Hepatic stellate cell (primary cell): ENCODE data around the gene SLC9A9.

Experiments
- DNase-seq: peaks from one replicate; pipeline ENCODE4 v3.0.0; 2011; ENCODE audit warnings: low spot score

Gene SLC9A9

DNA sequence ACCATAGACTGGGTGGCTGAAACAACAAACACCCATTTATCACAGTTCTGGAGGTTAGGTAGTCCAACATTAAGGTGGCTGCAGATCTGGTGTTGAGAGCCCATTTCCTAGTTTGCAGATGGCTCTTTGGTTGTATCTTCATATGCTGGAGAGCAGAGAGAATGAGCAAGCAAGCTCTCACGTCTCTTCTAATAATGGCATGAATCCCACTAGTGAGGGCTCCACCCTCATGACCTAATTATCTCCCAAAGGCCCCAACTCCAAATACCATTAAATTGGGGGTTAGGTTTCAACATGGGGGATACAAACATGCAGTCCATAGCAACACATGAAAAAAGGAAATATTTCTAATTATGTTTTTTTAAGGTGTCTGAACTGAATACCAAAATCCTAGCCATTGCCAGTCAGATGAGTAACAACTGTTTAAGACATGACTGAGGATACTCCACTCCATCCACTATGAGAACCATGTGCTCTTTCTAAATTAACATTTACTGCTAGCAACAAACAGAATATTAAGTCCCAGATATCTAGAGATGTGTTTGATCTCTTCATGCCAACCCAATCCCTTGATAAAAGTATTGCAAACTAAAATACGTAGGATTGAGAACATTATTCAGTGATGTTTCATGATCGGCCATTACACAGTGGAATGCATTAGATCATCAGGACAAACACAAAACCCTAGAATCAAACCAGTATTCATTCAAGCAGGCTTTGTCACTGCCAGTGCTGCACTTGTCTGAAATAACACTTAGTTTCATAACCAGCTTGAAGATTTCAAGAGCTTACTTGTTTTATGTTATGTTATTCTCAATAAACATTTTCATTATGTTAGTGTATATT lies 340.3 kb downstream of the SLC9A9 start:
- peak; percentile 37 for DNase-seq

DNA sequence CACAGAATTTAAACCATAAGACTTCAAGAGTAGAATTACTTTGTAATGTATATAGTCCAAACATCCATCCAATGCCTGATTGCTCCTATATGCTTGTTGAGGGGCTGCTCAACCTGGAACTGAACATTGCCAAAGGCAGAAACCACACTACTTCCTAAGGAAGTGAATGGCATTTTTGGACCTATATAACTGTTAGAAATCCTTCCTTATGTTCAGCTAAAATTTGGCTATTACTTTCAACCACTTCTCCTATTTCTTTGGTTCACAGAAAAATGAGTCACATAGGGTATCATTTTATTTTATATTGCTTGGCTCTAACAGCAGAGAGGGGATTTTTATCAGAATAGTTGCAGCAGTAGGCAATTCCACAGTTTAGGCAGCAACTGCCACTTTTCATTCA lies 342.1 kb downstream of the SLC9A9 start:
- DNase-seq = no peak

DNA sequence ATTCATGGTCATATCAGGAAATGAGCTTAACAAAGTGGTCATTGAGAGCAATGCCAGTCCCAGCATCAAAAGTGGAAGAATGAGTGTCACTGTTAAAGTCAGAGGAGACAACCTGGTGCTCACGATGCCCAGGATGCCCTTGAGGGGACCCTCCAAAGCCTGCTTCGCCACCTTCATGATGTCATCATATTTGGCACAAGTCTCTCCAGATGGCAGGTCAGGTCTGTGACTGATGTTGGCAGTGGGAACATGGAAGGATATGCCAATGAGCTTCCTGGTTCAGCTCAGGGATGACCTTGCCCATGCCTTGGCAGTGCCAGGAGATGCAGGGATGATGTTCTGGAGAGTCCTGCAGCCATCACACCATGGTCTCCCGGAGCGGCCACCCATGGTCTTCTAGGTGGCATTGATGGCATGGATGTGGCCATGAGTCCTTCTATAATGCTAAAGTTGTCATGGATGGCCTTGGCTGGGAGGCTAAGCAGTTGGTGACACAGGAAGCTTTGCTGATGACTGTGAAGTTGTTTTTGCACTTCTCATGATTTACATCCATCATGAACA lies 344.9 kb downstream of the SLC9A9 start:
- no peak for DNase-seq

DNA sequence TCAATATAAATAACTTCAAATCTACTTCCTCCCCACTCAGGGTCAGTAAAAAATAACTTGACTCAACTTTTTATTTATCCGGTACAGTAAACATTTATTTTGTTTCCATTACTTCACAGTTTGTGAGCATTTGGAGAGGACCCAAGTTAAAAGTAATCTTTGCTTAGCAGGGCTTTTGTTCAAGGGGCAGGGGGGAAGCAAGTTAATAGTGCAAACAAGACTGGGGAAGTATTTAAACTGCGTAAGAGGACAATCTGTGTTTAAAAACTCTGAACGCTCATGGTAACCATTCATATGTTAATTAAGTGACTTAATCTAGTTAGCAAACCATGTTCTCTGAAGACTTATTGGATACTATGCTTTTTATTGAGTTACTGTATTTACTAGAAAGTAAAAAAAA lies 346.2 kb downstream of the SLC9A9 start:
- DNase-seq = no peak

DNA sequence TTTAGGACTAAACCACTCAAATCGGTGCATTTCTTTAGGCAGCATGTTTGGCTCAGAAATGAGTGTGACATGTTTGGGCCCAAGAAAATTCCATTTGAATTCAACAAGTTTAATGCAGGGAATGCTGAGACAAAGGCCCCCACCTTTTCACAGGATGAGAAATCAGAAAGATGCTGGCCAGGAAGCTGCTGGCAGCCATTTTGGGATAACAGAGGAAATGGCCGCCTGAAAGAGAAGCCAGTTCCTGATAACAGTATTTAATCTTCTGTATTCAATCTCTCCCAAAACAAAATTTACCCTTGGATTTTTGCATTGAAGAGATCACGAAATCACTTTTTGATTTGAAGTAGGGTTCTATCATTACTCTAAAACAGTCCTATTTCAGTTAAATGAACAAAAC lies 350.9 kb downstream of the SLC9A9 start:
- DNase-seq = no peak

DNA sequence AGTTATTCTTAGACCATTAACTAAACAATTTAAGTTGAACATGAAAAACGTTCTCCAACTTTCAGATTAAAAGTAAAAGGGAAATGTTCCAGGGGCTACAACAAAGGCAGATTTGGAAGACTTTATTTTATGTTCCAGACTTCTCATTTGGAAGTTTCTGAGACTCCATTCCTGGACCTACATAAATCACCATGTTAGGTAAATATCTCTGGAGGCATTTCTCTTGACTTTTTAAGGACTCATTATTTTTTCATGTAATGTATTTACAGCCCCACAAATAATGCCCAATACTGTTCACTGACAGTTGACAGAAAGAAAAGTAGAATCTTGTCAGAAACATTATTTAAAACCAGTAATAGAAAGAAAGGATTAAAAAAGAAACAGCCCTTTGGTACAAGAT lies 352.1 kb downstream of the SLC9A9 start:
- DNase-seq = no peak

DNA sequence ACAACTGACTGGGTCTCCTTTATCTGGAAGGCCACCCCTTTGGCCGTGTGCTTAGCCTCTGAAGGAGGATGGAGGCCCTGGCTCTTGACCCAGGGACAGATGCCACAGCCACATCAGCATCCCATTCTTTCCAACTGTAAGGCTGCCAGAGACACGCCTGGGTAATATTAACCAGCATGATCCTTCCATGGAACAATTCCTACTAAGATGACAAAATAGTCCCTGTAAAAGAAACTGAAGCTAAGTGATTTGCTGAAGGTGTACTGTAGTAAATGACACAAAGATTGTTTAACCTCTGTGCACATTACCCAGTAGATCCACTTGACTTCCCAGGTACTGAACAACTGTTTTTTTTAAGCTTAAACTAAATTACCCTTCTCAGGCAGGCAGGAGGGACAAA lies 352.7 kb downstream of the SLC9A9 start:
- DNase-seq = no peak

DNA sequence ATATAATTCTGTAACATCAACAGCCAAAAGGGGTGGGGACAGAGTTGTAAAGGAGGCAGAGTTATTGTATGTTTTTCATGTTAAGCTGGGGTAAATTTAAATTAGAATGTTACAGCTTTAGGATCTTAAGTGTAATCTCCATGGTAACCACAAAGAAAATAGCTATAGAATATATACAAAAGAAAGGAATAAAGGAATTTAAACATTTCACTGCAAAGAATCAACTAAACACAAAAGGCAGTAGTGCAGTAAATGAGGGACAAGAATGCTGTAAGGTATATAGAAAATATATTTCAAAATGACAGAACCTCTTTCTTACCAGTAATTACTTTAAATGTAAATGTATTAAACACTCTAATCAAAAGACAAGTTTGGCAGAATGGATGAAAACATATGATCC lies 361.7 kb downstream of the SLC9A9 start:
- DNase-seq = no peak

DNA sequence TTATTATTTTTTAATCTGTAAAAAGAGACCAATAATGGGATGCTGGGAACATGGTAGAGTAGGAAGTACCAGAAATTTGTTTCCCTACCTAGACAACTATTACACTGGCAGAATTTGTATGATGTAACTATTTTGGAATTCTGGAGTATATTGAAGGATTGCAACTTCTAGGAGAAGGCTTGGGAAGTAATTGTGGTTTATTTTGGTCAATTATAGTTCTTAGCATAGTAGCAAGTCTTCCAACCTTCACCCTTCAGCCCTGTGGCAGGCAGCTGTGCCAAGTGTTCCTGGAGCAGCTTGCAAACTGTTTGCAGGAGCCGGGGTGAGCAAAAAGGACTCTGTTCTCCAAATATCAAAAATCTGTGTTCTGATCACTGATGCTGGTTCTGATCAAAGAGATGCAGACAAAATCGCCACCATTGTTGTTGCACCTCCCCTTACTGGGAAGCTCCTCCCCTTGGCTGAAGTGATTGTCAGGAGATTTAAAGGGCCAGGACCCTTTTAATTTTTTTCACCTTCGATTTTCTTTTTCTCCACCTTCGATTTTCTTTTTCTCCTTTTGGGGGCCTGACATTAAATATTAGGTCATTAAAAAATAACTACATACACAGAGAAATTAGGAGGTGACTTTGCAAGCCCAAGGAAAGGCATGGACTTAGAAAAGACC lies 363.3 kb downstream of the SLC9A9 start:
- DNase-seq = no peak

DNA sequence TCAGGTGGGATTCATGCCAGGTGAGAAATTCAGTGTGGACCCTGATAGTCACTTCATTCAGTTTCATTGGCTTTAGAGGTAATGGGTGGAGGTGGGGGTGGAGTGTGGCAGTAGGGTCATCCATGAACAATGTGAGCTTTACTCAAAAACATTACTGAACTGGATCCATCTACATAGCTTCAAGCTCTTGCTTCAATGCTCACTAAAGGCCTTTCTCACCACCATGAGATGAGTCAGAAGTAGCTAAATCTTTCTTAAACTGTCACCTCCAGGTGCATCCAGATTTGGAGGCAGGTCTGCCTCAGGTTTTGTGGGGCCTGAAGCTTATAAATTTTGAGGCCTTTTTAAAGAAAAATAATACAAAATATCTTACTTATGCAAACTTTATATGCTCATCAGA lies 365.1 kb downstream of the SLC9A9 start:
- DNase-seq = no peak

DNA sequence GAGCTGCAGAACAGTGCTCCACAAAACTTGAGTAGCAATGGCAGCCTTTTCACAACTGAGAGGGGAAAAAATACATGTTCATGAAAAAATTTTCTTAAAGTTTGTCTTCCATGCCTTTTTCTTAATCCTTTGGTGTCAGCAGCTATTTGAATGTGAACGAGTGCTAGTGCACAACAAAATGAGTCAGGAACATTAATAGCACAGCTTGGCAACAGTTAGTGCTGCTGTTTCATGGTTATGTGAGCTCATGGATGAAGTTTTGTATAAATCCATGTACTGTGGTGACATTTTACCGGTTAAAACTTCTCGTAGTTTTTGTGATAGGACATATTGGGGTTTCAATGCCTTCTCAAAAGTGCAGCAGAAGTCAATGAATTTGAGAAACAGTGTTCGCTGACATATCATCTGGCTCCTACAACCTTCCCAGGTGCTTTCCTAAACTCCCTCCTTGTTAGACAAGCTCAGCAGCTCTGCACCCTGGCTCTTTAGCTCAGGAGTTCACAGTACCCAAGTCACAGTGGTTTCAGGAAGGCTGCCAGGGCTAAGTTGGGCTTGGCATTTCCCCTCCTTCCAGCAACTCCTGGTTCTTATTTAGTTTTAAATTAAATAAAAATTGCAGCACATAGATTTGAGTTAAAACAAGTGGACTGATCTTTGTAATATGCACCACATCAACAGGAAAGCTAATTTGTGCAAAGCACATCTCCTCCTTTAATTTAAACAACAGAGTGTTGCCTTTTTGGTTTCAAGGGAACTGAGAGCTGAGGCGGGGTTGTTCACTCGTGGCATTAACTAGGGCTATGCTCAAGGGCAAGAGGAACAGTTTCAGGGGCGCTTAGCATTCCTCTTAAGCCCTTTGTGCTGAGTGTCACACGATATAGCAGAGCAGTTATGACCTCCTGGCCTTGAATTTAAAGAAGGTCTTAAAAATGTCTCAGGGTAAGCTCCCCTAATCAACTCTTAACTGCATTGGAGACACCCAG lies 365.9 kb downstream of the SLC9A9 start:
- DNase-seq = no peak

DNA sequence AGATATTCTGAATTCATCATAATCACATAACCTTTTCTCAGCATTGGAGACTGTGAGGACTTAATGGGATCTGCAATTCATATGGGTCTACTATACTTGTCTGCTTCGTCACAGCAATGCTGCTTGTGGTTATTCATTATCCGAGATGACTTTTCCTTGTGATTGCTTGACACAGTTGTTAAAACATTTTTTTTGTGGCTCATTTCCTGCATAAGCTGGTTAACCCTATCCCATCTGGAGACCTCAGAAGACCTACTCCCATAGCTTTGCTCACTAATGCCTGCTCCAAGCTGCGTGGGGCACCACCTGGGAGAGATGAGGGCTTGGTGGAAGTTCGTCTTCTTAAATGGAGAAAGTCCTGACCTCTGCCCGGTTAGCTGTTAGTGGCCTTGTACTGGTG lies 367.9 kb downstream of the SLC9A9 start:
- DNase-seq = no peak

DNA sequence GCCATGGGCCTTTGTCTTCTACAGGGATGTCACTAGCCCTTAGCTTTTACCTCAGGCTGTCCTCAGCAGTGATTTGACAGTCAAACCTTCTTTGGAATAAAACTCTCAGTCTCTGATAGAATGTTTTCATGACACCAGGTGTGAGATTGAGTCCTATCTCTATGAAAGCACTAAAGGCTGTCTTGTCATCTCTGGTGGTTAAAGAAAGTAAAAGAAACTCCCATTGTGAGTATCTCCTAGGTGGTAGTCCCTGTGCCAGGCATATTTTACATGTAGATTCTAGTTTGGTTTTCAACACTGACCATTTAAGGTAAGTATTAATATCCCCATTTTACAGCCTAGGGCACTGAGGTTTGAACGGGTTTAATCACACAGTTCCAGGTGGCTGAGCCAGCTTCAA lies 368.5 kb downstream of the SLC9A9 start:
- DNase-seq = no peak

DNA sequence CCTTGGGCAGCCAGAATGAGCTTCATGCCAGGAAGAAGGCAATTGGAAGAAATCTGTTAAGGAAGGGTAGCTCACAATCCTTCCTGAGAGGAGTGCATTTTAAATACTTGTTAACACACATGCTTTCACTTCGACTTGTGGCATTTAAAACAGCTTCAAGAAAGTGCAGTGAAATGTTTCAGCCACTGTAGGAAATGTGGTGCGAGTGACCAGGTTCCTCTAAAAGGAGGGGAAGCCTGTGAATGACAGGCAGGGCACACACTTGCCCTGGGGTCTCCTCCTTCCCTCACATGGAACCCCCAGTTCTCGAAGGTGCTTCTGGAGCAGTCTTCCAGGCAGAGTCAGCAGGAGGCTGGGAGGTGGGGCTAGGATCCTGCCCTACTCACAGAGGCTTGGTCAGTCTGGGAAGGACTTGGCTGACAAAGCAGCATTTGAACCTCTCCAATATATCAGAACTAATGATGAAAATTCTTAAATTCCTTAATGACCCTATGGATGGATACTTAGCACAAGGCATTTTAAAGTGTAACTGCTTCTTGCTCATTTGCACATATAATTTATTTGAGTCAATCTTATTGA lies 370.1 kb downstream of the SLC9A9 start:
- DNase-seq = no peak

DNA sequence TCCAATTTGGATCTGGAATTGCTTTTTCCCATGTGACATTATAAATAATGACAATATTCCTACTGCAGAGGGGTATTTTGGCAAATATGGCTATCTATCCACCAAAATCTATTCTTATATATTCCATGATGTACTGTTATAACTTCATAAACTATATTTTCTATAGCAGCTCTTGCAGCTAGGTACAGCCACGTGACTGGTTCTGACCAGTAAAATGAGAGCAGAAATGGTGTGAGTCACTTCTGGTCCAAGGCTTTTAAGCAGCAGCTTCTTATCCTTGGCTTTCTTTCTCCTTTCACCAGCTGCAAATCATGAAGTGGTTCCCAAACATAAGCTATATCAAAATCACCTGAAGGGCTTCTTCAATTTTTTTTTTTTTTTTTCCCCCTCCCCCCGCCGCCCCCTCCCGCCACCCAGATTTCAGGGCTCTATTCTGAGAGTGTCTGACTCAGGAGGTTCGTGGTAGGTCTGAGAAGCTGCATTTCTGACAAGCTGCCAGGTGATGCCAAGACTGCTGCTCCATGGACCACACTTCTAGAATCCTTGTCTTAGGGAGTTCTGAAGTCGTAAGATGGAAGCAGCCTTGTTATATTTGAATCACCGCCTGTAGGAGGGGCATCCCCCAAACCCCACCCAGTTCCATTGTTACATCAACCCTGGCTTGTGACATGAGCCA lies 371.2 kb downstream of the SLC9A9 start:
- DNase-seq = no peak

DNA sequence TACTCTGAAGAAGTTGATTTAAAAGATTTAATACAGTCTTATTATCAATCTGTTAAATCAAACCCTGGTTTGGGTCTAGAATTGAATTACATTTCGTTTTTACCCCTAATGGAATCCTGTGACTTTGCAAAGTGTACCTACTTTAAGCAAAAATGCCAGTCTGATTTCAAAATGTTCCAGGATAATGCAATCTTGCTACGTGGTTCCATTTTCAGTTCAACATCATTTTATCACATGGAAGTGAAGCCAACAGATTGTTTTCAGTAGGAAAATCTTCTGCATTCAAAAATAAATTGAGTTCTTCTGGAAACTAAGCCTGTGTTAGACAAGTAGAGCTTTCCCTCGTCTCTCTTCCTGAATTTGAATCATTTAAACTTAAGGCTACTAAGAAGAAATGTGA lies 372.3 kb downstream of the SLC9A9 start:
- DNase-seq = no peak

DNA sequence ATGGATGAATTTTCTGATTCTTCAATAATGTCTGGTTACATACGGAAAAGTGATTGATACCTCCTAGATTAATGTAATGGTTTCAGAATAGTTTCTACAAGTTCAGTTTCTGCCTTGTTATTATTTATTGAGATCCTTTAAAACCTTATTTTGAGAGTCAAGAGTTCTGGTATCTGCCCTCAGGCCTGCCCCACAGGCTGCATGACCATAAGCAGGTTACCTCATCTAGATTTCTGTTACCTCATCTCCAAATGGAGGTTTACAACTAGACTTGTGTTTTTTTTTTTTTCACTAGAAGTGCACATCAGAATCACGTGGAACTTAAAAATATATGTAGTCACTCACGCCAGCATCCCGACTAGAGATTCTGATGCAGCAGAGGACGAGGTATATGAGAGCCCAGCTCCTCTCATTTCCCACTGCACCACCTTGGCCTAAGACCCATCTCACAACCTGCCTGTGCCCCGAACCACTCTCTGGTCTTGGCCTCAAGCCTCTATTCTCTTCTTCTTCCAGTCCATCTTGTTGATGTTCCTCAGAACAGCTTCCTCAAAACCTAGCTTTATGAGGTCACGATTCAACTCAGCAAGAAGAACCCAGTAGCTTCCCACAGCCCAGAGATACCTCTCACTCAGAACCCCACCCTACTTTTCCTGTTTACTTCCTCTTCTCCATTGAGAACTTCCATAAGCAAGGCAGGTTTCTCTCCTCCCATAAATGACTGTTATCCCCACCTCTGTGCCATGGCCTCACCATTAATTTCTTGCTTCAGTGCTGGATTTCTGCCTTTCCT lies 375.3 kb downstream of the SLC9A9 start:
- DNase-seq = no peak

DNA sequence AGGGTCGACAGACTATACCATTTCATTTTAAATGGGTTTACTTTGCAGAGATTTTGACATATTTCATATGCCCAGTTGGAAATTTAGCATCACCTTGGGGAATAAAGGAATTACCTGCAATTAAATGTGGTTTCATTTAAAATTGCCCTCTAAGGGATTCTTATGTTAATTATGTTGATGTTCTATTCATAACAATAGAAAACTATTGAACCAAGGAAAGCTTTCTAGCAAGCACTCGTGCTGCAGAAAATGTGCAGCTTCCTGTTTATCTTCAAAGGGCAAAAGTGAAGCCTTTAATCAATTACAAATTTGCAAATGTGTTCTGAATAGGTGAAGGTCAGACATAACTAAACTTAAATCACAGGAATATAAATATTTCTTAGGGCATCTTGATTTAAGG lies 376.6 kb downstream of the SLC9A9 start:
- no peak for DNase-seq

DNA sequence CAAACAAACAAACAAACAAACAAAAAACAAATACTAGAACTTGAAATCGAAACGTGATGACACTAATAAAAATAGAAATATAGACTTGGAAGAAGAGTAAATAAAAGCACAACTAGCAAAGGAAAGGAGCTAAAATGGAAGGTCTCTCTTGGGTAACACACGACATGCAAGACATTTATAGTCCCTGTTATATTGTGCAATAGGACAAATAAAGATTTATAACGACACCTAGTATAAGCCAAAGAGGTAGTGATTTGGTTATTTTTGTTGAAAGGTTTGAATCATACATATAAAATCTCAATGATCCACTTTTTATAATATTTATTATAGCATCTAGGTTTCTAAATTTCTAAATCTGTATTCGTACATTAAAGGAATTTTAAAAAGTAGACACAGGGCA lies 379.1 kb downstream of the SLC9A9 start:
- DNase-seq = no peak

DNA sequence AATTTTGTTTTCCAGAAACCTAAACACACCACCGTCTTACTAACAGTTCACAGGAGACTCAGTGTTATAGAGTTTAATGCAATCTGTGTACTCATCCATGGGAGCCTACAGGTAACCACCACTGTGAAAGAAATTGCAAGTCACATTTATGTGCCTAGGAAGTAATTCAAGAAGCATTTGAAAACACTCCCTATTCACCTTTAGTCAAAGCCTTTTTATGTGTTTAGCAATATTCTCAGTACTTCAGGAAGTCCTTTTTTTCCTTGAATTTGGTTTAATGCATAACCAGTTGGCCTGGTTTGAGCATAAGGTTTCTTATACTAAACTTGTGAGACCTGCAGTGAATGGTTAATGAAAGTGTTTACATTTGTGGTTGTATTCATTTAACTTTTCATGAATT lies 382.6 kb downstream of the SLC9A9 start:
- no peak for DNase-seq

DNA sequence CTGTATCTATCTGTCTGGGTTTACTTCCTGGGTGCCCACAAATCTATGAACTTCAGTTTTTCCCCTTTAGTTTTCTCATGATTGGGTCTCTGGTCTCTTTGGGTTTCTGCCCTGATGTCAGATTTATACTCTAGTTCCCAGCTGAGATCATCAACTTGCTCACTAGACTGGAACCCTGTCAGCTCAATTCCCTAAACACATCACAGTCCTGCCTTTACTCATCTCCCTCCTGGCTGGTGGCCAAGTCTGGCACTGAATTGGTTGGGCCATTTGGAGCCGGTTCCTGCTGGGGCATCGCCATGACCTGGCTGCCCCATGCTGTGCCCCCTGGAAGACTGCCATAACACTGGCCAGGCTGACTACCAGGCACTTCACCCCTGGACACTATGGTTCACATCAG lies 383.4 kb downstream of the SLC9A9 start:
- DNase-seq = no peak
